Activated CD4-positive, alpha-beta T cell treated with anti-CD3 and anti-CD28 coated beads for 36 hours (primary cell): Measurements from ENCODE around the gene BMPR1A. TPM values are rescaled to one million over a fixed set of nuclear protein-coding genes. Genes with fewer than 3 reads are reported as not detected.
"Not testable (repeated sequence)": the region's sequence is repeated elsewhere in the genome, so short reads cannot be mapped to it uniquely, and the experiment has no call there.

Source experiments
- ATAC-seq: fragments of 200-7000 bp; cut with Tn5 transposase; one replicate; pipeline ENCODE4 v1.10.0; 2021; ENCODE audit warnings: mild to moderate bottlenecking, moderate library complexity
- CTCF ChIA-PET: fragments of 350-600 bp; sonication (Branson Sonifier 250); formaldehyde crosslinking; loops from one replicate; lab custom pipeline; 2021; ENCODE audit warnings: antibody characterized with exemption; lab: Charles Lee
- POLR2A ChIA-PET: fragments of 350-600 bp; sonication (Branson Sonifier 250); formaldehyde crosslinking; loops from one replicate; lab custom pipeline; 2021; ENCODE audit warnings: antibody characterized with exemption, inconsistent platforms; lab: Charles Lee
- DNase-seq: peaks from one replicate; pipeline ENCODE4 v3.0.0-alpha.2; 2020
- H3K27ac Mint-ChIP-seq: one replicate; pipeline ENCODE4 v1.8.0; 2021; ENCODE audit warnings: mixed read lengths
- H3K27me3 Mint-ChIP-seq: one replicate; pipeline ENCODE4 v1.8.0; 2021; ENCODE audit warnings: mixed read lengths
- H3K36me3 Mint-ChIP-seq: one replicate; pipeline ENCODE4 v1.8.0; 2021; ENCODE audit warnings: low read depth, mixed read lengths
- H3K4me1 Mint-ChIP-seq: one replicate; pipeline ENCODE4 v1.8.0; 2021; ENCODE audit warnings: mixed read lengths
- H3K4me3 Mint-ChIP-seq: one replicate; pipeline ENCODE4 v1.8.0; 2021; ENCODE audit warnings: mild to moderate bottlenecking, moderate library complexity, mixed read lengths
- H3K9me3 Mint-ChIP-seq: one replicate; pipeline ENCODE4 v1.8.0; 2021; ENCODE audit warnings: low read depth, mixed read lengths
- intact Hi-C, 2 experiments: fragments of 100-400 bp; cut with DNase I in 1 of 2; cut with micrococcal nuclease in 1 of 2; formaldehyde crosslinking; loops; one replicate each; pipeline versions ENCODE4 v1.14.2 to v1.15.1; 2022 to 2024; cut with DNase I, micrococcal nuclease
- total RNA-seq, 2 experiments: library from RNA; stranded (reverse); gene quantifications; one replicate each; pipeline ENCODE4 v1.2.3, GENCODE V29; 2021

Gene BMPR1A
- total RNA-seq, 2 experiments from 2014 or later, result 8.7 to 9.0 TPM

DNA sequence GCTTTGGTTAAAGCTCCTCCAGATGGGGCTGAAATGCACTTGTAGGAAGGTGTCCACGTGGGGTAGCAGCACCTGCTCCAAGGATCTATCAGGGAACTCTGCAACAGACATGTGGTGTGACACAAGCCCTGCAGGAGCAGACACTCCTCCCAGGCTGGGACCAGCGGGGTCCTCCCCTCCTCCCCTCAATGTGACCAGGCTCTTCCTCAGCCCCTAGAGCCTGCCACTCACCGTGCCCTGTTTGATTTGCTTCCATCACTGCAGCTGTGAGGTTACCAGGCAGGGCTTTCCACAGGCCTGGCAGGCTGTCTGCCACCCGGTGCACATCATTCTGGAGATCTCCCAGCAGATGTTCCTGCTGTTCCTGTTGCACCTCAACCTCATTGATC is 187.6 kb downstream of the BMPR1A start:
- ATAC-seq, result no peak
- no peak for DNase-seq
- H3K27me3 Mint-ChIP-seq, result no peaks in the 10 kb centered on the region
- H3K36me3 Mint-ChIP-seq, result no peaks in the 10 kb centered on the region
- CTCF ChIA-PET, result no interaction called here
- H3K4me1 Mint-ChIP-seq, result no peaks in the 10 kb centered on the region
- intact Hi-C loops, result no loop called here
- H3K27ac Mint-ChIP-seq, result no peak overlapping the region
- no peak overlapping the region for H3K4me3 Mint-ChIP-seq
- POLR2A ChIA-PET, result no interaction called here
- H3K9me3 Mint-ChIP-seq, result no peaks in the 10 kb centered on the region

DNA sequence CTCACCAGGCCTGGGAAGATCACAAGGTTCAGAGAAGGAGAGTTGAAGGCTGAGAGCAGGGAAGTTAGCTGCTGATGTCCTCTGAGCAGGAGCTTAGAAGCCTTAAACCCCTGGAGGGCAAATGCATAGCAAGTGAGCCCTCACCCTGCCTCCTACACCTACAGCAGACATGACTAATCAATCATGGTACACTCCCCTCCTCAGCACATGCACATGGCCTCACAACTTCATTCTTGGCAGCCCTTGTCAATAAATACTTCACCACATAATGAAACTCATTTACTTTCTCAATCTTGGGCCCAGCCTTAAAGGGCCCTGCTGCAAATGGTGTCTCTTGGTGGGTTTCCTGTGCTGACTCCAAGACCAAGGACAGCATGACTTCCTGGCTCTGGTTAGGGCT is 188.1 kb downstream of the BMPR1A start:
- DNase-seq (peak; percentile 15), ATAC-seq (peak; percentile 41)
- intact Hi-C loops, result no loop called here
- H3K27ac Mint-ChIP-seq, result no peak overlapping the region
- ChIA-PET CTCF (no interaction called here), POLR2A (no interaction called here)
- H3K4me1 Mint-ChIP-seq, result no peaks in the 10 kb centered on the region
- H3K4me3 Mint-ChIP-seq, result no peak overlapping the region
- H3K9me3 Mint-ChIP-seq, result no peaks in the 10 kb centered on the region
- no peaks in the 10 kb centered on the region for H3K27me3 Mint-ChIP-seq
- H3K36me3 Mint-ChIP-seq, result no peaks in the 10 kb centered on the region

DNA sequence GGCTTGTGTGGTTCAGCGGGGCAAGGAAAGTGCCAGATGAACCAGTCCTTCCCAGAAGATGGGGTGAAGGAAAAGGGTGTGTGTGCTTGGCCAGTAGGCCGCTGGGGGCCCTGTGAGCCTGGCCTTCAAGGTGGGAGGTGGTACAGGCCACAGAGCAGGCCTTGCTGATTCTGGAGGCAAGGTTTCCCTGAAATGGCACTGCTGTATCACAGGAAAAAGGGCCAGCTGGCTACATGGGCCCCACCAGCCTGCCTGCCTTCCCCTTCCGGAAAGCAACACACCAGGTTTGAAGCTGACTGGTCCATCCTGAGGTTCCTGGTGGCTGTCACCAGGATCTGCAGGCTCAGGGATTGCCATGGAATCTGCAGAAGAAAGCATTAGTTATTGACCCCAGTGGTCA is 188.5 kb downstream of the BMPR1A start:
- Mint-ChIP-seq H3K27me3 (no peaks in the 10 kb centered on the region), H3K4me3 (no peak overlapping the region), H3K4me1 (no peaks in the 10 kb centered on the region), H3K36me3 (no peaks in the 10 kb centered on the region), H3K9me3 (no peaks in the 10 kb centered on the region), H3K27ac (no peak overlapping the region)
- intact Hi-C loops, result no loop called here
- ChIA-PET POLR2A (interaction anchor here (0.6 kb wide), 1 partner anchor 231 kb away, joined by 5 read pairs; no protein-coding TSS in a partner anchor), CTCF (no interaction called here)
- DNase-seq (no peak), ATAC-seq (no peak)

DNA sequence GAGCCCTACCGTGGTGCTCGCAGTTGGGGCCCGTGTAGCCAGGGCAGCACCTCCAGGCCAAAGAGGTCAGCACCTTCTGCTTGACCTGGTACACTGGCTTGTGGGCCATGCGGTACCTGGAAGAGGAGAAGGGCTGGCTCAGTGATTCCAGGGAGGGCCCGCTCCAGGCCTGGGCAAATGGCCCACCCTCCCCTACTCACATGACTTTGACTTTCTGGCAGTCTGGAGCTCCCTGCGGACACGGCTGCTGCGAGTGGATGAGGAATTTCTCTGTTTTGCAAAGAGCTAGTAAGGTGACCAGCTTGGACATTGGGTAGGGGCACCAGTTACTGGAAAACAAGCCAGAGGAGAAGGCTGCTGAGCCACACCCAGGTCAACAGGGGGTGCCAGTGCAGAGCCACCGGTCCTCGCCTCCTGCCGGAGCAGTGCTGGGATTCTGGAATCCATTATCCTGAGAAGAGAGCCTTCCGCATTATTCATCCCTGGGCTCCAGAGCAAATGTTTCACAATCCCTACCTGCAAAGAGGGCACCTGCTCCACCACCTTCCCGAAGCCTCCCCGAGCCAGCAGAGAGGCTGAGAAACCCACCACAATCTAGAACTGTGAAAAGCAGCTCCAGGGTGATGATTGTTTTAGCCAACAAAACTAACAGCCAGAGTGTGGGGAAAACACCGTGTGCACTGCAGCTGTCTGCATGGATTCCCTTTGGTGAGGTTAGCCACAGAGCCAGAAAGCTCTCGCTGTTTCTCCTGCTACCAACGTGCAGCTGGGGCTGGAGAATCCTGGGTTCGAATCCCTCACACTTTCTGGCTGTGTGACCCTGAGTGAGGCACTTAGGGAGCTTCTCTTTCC is 189.2 kb downstream of the BMPR1A start:
- intact Hi-C loops, result no loop called here
- Mint-ChIP-seq H3K4me3 (no peak overlapping the region), H3K36me3 (no peaks in the 10 kb centered on the region), H3K4me1 (peaks cover 4% of the 10 kb centered on the region), H3K27me3 (no peaks in the 10 kb centered on the region), H3K9me3 (no peaks in the 10 kb centered on the region), H3K27ac (no peak overlapping the region)
- DNase-seq (no peak), ATAC-seq (no peak)
- POLR2A ChIA-PET, result interaction anchor here (0.6 kb wide), 1 partner anchor 232 kb away, joined by 5 read pairs; no protein-coding TSS in a partner anchor
- CTCF ChIA-PET, result interaction anchor here (0.5 to 0.7 kb wide), 2 partner anchors 124 to 139 kb away, joined by 3 to 4 read pairs; no protein-coding TSS in a partner anchor

DNA sequence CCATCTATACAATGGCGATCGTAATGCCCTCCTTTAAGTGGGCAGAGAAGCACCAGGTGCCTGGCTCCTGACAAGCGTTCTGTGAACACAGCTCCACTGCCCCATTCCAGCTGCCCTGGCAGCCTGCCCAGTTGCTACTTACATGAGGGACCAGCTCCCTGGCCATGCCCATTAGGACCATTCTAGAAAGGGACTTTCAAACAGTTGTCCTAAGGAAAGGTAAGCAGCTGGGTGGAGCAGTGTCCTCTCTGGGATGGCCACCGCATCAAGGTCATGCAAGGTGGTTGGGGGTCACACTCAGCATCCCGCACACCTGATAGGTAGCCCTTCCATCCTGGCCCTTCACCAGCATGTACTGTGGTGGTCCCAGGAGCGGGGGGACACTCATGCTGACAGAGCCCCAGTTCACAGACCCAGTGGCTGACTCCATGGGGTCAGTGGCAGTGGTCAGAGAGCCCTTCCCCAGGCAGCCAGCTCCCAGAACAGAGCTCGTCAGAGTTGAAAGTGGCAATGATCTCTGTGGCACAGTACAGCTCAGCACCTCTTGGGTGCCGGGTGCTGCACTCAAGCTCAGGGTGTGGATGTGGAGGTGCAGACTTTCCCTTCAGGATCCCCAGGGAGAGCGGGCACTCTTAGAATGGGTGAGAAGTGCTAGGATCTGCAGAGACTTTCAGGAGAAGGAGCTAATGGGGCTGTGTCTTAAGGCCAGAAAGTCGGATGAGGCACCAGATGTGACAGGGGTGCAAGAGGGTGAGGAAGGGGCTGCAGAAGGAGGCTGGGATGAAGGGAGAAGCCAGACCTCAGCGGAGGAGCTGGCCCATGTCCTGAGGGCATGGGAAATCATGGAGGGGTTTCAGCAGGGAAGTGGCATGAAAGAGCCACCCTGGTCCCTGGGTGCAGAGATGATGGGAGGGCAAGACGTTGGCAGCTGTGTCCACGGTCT is 190.1 kb downstream of the BMPR1A start:
- no peak for DNase-seq
- Mint-ChIP-seq H3K9me3 (no peaks in the 10 kb centered on the region), H3K4me1 (peaks cover 5% of the 10 kb centered on the region), H3K36me3 (no peaks in the 10 kb centered on the region), H3K4me3 (no peak overlapping the region), H3K27ac (no peak overlapping the region), H3K27me3 (no peaks in the 10 kb centered on the region)
- POLR2A ChIA-PET, result no interaction called here
- CTCF ChIA-PET, result interaction anchor here (0.5 to 1.5 kb wide), 4 partner anchors 10 to 141 kb away, joined by 3 to 4 read pairs (median 3); no protein-coding TSS in a partner anchor
- no peak for ATAC-seq
- intact Hi-C loops, result no loop called here

DNA sequence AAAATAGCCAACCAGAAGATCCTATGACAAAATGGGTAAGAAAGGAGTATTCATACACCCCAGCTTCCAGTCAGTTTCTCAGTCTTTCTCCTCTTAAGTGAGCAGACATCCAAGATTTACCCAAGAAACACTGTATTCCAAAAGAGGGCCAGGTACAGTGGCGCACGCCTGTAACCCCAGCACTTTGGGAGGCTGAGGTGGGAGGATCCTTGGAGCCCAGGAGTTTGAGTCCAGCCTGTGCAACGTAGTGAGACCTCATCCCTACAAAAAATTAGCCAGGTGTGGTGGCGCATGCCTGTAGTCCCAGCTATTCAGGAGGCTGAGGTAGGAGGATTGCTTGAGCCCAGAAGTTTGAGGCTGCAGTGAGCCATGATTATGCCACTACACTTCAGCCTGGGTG is 191.4 kb downstream of the BMPR1A start:
- DNase-seq, ATAC-seq, H3K9me3 Mint-ChIP-seq, intact Hi-C loops, H3K27ac Mint-ChIP-seq, H3K4me1 Mint-ChIP-seq, H3K27me3 Mint-ChIP-seq, POLR2A ChIA-PET, H3K36me3 Mint-ChIP-seq, H3K4me3 Mint-ChIP-seq: not testable (repeated sequence)
- CTCF ChIA-PET, result interaction anchor here (1.2 to 1.5 kb wide), 2 partner anchors 11 to 19 kb away, joined by 3 read pairs; no protein-coding TSS in a partner anchor

DNA sequence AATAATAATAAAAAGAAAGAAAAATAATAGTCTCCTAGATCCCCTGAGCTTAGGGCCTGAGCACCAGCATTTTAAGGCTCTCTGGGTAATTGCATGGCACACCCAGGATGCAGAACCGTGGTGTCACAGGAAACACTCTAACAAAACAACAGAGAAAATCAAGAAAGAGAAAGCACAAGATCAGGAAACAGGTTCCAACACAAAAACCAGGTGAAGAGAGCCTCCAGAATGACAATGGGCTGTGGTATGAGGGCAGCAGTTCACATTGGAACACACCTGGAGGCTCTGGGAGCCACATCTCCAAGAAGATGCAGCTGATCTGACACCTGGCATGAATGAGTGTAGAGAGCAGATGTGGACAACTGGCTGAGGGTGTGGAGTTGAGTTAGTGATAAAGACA is 193.9 kb downstream of the BMPR1A start:
- ChIA-PET CTCF (interaction anchor here (1.3 to 1.6 kb wide), 2 partner anchors 10 to 17 kb away, joined by 3 to 4 read pairs; no protein-coding TSS in a partner anchor), POLR2A (no interaction called here)
- Mint-ChIP-seq H3K4me3 (no peak overlapping the region), H3K36me3 (peaks cover 3% of the 10 kb centered on the region), H3K27ac (no peak overlapping the region), H3K4me1 (peaks cover 5% of the 10 kb centered on the region), H3K27me3 (no peaks in the 10 kb centered on the region), H3K9me3 (peaks cover 12% of the 10 kb centered on the region)
- ATAC-seq, result no peak
- intact Hi-C loops, result no loop called here
- peak; percentile 5 for DNase-seq

DNA sequence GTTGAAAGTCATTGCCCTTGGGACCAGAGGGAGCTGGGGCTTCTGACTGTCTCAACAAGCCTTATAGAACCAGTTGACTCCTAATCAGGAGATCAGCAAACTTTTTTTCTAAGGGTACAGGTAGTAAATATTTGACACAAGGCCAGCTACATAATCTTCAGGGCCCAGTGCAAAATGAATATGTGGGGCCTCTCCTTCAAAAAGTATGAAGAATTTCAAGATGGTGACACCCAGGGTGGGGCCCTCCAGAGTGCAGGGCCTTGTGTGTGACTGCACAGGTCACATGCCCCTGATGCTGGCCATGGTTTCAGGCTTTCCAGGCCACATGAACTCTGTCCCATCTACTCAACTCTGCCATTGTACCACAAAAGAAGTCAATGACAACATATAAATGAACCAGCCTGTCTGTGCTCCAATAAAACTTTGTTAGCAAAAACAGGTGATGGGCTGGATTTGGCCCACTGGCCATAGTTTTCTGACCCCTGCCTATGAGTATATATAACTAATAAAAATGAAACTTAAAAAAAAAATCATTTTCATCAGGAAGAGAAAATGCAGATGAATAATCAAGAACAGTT is 194.9 kb downstream of the BMPR1A start:
- peaks cover 12% of the 10 kb centered on the region for H3K9me3 Mint-ChIP-seq
- peaks cover 3% of the 10 kb centered on the region for H3K36me3 Mint-ChIP-seq
- DNase-seq (no peak), ATAC-seq (no peak)
- H3K27me3 Mint-ChIP-seq, result no peaks in the 10 kb centered on the region
- H3K27ac Mint-ChIP-seq, result no peak overlapping the region
- CTCF ChIA-PET, result interaction anchor here (1.3 to 1.6 kb wide), 2 partner anchors 9 to 16 kb away, joined by 3 to 4 read pairs; no protein-coding TSS in a partner anchor
- POLR2A ChIA-PET, result no interaction called here
- H3K4me1 Mint-ChIP-seq, result peaks cover 5% of the 10 kb centered on the region
- intact Hi-C loops, result no loop called here
- H3K4me3 Mint-ChIP-seq, result no peak overlapping the region

DNA sequence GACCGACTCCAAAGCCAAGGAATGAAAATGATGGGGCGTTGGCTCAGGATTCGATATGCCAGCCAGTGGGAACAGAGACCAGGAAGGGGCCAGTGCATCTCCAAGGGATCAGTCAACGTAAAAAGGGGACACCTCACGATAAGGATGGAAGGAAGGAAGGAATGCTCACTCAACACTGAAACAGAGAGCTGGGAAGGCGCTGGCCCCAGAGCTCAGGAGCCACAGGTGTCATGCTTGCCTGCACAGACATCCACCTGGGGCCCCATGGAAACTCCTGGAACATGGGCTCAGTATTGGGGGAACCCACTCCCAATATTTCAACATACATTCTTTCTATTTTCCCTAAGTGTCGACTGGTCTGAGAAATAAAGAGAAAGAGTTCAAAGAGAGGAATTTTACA is 195.7 kb downstream of the BMPR1A start:
- H3K36me3 Mint-ChIP-seq, result peaks cover 3% of the 10 kb centered on the region
- no peaks in the 10 kb centered on the region for H3K27me3 Mint-ChIP-seq
- H3K4me1 Mint-ChIP-seq, result peaks cover 5% of the 10 kb centered on the region
- DNase-seq, result no peak
- ChIA-PET POLR2A (no interaction called here), CTCF (interaction anchor here (1.7 kb wide), 1 partner anchor 18 kb away, joined by 5 read pairs; no protein-coding TSS in a partner anchor)
- no peak overlapping the region for H3K27ac Mint-ChIP-seq
- intact Hi-C loops, result no loop called here
- H3K9me3 Mint-ChIP-seq, result peaks cover 12% of the 10 kb centered on the region
- no peak for ATAC-seq
- H3K4me3 Mint-ChIP-seq, result no peak overlapping the region

DNA sequence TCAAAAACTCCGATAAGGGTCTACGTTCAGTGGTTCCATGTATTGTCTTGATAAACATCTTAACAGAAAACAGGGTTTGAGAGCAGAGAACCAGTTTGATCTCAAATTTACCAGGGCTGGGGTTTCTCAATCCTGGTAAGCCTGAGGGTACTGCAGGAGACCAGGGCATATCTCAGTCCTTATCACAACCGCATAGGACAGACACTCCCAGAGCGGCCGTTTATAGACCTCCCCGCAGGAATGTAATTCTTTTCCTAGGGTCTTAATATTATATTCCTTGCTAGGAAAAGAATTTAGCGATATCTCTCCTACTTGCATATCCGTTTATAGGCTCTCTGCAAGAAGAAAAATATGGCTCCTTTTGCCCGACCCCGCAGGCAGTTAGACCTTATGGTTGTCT is 196.3 kb downstream of the BMPR1A start:
- H3K36me3 Mint-ChIP-seq, ATAC-seq, H3K4me1 Mint-ChIP-seq, H3K27ac Mint-ChIP-seq, H3K27me3 Mint-ChIP-seq, H3K4me3 Mint-ChIP-seq, DNase-seq, POLR2A ChIA-PET, intact Hi-C loops: not testable (repeated sequence)
- H3K9me3 Mint-ChIP-seq, result peaks cover 12% of the 10 kb centered on the region
- CTCF ChIA-PET, result interaction anchor here (1.7 kb wide), 1 partner anchor 17 kb away, joined by 5 read pairs; no protein-coding TSS in a partner anchor
